Measurements from ENCODE around the gene KCNAB2. TPM values are rescaled to one million over a fixed set of nuclear protein-coding genes. Genes with fewer than 3 reads are reported as not detected.

Gene KCNAB2
- total RNA-seq, 1 experiment from 2014 or later = 10.3 TPM

DNA sequence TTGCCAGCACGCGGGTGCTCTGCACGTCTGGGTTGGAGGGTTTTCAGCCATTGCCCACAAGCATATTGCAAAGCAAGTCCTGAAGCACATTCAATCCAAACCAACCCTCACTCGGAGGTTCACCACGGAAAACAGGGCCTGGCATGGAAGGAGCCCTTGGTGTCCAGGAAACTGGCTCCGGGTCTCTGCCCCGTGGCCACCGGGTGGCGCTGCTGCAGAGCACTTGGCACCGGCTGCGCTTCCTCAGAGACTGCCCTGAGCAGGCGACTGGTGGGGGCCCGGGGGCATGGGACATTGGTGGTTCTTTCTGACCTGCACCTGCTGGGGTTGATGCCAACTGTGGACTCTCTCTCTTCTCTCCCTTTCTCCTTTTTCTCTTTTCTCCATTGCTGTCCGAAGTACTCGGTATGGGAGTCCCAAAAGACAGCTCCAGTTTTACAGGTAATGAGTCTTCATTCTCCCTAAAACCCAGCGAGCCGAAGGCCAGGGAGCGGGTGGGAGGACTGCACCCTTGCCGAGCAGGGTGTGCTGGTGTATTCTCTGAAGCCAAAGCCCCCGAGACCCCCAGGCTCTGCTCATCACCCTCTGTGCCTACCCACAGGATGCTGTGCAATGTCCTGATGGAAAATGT lies 4.1 kb upstream of the KCNAB2 start:
- DNase-seq (ENCODE audit: low spot score) (peak; percentile 82), ATAC-seq (peak; percentile 86)
- H3K4me3 Mint-ChIP-seq = no peak overlapping the region
- no peak for TF ChIP-seq CREB1 (CRISPR knock-in tag; IDR thresholded peaks at IDR 0.05)
- TF ChIP-seq, protein P1, sequence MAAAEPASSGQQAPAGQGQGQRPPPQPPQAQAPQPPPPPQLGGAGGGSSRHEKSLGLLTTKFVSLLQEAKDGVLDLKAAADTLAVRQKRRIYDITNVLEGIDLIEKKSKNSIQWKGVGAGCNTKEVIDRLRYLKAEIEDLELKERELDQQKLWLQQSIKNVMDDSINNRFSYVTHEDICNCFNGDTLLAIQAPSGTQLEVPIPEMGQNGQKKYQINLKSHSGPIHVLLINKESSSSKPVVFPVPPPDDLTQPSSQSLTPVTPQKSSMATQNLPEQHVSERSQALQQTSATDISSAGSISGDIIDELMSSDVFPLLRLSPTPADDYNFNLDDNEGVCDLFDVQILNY (CRISPR knock-in tag; IDR thresholded peaks at IDR 0.05) = no peak
- TF ChIP-seq, protein P2, sequence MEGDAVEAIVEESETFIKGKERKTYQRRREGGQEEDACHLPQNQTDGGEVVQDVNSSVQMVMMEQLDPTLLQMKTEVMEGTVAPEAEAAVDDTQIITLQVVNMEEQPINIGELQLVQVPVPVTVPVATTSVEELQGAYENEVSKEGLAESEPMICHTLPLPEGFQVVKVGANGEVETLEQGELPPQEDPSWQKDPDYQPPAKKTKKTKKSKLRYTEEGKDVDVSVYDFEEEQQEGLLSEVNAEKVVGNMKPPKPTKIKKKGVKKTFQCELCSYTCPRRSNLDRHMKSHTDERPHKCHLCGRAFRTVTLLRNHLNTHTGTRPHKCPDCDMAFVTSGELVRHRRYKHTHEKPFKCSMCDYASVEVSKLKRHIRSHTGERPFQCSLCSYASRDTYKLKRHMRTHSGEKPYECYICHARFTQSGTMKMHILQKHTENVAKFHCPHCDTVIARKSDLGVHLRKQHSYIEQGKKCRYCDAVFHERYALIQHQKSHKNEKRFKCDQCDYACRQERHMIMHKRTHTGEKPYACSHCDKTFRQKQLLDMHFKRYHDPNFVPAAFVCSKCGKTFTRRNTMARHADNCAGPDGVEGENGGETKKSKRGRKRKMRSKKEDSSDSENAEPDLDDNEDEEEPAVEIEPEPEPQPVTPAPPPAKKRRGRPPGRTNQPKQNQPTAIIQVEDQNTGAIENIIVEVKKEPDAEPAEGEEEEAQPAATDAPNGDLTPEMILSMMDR (IDR thresholded peaks at IDR 0.05) = peak; percentile 80
- no peak for TF ChIP-seq FOXJ3 (CRISPR knock-in tag; IDR thresholded peaks at IDR 0.05; ENCODE audit: borderline replicate concordance)
- ChIA-PET POLR2A (no interaction called here), CTCF (interaction anchor here (0.6 to 1.9 kb wide), 24 partner anchors 8 to 863 kb away, joined by 3 to 11 read pairs (median 3); no protein-coding TSS in a partner anchor)
- no peak overlapping the region for H3K27ac Mint-ChIP-seq
- no peaks in the 10 kb centered on the region for H3K9me3 Mint-ChIP-seq
- H3K27me3 Mint-ChIP-seq (ENCODE audit: low read depth) = no peaks in the 10 kb centered on the region
- no peaks in the 10 kb centered on the region for H3K36me3 Mint-ChIP-seq
- peaks cover 7% of the 10 kb centered on the region for H3K4me1 Mint-ChIP-seq

DNA sequence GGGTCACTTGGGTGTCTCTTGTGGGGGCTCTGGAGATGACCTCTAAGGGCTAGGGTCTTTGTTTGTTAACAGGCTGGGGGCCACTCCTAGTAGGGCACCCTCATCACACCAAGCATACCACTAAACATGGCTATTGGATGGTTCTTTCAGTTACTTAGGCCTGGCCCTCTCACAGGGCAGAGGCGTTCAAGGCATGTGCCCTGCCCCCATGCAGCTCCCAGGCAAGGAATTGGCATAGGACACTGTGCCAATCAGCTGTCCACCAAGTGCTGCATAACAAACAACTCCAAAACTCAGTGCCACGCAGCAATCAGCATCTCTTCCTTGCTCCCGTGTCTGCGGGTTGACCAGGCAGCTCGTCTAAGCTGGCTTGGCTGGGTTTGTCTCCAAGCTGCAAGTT lies 2.1 kb upstream of the KCNAB2 start:
- H3K27ac Mint-ChIP-seq = no peak overlapping the region; the same call in 1 of the 2 replicates
- POLR2A ChIA-PET = no interaction called here

More for the DNA sequence above, 2.1 kb upstream of the KCNAB2 start:
- Mint-ChIP-seq H3K36me3 (no peaks in the 10 kb centered on the region), H3K4me3 (no peak overlapping the region), H3K27me3 (ENCODE audit: low read depth) (no peaks in the 10 kb centered on the region), H3K9me3 (no peaks in the 10 kb centered on the region), H3K4me1 (no peaks in the 10 kb centered on the region)
- ATAC-seq = no peak
- CTCF ChIA-PET = interaction anchor here (1.9 to 3.2 kb wide), 3 partner anchors 9 to 10 kb away, joined by 10 to 14 read pairs (median 11); no protein-coding TSS in a partner anchor
- DNase-seq (ENCODE audit: low spot score) = no peak
- no peak for TF ChIP-seq TP53 (CRISPR knock-in tag; IDR thresholded peaks at IDR 0.05)
- TF ChIP-seq, protein P3, sequence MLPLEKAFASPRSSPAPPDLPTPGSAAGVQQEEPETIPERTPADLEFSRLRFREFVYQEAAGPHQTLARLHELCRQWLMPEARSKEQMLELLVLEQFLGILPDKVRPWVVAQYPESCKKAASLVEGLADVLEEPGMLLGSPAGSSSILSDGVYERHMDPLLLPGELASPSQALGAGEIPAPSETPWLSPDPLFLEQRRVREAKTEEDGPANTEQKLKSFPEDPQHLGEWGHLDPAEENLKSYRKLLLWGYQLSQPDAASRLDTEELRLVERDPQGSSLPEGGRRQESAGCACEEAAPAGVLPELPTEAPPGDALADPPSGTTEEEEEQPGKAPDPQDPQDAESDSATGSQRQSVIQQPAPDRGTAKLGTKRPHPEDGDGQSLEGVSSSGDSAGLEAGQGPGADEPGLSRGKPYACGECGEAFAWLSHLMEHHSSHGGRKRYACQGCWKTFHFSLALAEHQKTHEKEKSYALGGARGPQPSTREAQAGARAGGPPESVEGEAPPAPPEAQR (CRISPR knock-in tag; IDR thresholded peaks at IDR 0.05) = no peak
- no peak for TF ChIP-seq IRF2 (CRISPR knock-in tag; IDR thresholded peaks at IDR 0.05; ENCODE audit: borderline replicate concordance, low read depth)
- TF ChIP-seq, protein P4, sequence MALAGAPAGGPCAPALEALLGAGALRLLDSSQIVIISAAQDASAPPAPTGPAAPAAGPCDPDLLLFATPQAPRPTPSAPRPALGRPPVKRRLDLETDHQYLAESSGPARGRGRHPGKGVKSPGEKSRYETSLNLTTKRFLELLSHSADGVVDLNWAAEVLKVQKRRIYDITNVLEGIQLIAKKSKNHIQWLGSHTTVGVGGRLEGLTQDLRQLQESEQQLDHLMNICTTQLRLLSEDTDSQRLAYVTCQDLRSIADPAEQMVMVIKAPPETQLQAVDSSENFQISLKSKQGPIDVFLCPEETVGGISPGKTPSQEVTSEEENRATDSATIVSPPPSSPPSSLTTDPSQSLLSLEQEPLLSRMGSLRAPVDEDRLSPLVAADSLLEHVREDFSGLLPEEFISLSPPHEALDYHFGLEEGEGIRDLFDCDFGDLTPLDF (CRISPR knock-in tag; IDR thresholded peaks at IDR 0.05) = no peak
- TF ChIP-seq ZNF138 (CRISPR knock-in tag; conservative IDR thresholded peaks at IDR 0.05) = no peak
- TF ChIP-seq, protein P5, sequence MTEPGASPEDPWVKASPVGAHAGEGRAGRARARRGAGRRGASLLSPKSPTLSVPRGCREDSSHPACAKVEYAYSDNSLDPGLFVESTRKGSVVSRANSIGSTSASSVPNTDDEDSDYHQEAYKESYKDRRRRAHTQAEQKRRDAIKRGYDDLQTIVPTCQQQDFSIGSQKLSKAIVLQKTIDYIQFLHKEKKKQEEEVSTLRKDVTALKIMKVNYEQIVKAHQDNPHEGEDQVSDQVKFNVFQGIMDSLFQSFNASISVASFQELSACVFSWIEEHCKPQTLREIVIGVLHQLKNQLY (CRISPR knock-in tag; IDR thresholded peaks at IDR 0.05) = no peak
- TF ChIP-seq, protein P6, sequence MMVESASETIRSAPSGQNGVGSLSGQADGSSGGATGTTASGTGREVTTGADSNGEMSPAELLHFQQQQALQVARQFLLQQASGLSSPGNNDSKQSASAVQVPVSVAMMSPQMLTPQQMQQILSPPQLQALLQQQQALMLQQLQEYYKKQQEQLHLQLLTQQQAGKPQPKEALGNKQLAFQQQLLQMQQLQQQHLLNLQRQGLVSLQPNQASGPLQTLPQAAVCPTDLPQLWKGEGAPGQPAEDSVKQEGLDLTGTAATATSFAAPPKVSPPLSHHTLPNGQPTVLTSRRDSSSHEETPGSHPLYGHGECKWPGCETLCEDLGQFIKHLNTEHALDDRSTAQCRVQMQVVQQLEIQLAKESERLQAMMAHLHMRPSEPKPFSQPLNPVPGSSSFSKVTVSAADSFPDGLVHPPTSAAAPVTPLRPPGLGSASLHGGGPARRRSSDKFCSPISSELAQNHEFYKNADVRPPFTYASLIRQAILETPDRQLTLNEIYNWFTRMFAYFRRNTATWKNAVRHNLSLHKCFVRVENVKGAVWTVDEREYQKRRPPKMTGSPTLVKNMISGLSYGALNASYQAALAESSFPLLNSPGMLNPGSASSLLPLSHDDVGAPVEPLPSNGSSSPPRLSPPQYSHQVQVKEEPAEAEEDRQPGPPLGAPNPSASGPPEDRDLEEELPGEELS (CRISPR knock-in tag; IDR thresholded peaks at IDR 0.05) = no peak
- TF ChIP-seq, protein P7, sequence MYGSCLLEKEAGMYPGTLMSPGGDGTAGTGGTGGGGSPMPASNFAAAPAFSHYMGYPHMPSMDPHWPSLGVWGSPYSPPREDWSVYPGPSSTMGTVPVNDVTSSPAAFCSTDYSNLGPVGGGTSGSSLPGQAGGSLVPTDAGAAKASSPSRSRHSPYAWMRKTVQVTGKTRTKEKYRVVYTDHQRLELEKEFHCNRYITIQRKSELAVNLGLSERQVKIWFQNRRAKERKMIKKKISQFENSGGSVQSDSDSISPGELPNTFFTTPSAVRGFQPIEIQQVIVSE (CRISPR knock-in tag; IDR thresholded peaks at IDR 0.05; ENCODE audit: borderline replicate concordance) = no peak
- no peak for TF ChIP-seq ZNF317 (CRISPR knock-in tag; IDR thresholded peaks at IDR 0.05; ENCODE audit: borderline replicate concordance, low read depth)
- TF ChIP-seq, protein P8, sequence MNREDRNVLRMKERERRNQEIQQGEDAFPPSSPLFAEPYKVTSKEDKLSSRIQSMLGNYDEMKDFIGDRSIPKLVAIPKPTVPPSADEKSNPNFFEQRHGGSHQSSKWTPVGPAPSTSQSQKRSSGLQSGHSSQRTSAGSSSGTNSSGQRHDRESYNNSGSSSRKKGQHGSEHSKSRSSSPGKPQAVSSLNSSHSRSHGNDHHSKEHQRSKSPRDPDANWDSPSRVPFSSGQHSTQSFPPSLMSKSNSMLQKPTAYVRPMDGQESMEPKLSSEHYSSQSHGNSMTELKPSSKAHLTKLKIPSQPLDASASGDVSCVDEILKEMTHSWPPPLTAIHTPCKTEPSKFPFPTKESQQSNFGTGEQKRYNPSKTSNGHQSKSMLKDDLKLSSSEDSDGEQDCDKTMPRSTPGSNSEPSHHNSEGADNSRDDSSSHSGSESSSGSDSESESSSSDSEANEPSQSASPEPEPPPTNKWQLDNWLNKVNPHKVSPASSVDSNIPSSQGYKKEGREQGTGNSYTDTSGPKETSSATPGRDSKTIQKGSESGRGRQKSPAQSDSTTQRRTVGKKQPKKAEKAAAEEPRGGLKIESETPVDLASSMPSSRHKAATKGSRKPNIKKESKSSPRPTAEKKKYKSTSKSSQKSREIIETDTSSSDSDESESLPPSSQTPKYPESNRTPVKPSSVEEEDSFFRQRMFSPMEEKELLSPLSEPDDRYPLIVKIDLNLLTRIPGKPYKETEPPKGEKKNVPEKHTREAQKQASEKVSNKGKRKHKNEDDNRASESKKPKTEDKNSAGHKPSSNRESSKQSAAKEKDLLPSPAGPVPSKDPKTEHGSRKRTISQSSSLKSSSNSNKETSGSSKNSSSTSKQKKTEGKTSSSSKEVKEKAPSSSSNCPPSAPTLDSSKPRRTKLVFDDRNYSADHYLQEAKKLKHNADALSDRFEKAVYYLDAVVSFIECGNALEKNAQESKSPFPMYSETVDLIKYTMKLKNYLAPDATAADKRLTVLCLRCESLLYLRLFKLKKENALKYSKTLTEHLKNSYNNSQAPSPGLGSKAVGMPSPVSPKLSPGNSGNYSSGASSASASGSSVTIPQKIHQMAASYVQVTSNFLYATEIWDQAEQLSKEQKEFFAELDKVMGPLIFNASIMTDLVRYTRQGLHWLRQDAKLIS (CRISPR knock-in tag; IDR thresholded peaks at IDR 0.05; ENCODE audit: borderline replicate concordance) = no peak
- no peak for TF ChIP-seq FOXJ3 (CRISPR knock-in tag; IDR thresholded peaks at IDR 0.05; ENCODE audit: borderline replicate concordance)
- no peak for TF ChIP-seq CREM (CRISPR knock-in tag; IDR thresholded peaks at IDR 0.05)
- TF ChIP-seq, protein P9, sequence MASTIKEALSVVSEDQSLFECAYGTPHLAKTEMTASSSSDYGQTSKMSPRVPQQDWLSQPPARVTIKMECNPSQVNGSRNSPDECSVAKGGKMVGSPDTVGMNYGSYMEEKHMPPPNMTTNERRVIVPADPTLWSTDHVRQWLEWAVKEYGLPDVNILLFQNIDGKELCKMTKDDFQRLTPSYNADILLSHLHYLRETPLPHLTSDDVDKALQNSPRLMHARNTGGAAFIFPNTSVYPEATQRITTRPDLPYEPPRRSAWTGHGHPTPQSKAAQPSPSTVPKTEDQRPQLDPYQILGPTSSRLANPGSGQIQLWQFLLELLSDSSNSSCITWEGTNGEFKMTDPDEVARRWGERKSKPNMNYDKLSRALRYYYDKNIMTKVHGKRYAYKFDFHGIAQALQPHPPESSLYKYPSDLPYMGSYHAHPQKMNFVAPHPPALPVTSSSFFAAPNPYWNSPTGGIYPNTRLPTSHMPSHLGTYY (CRISPR knock-in tag; IDR thresholded peaks at IDR 0.05) = no peak

All from WTC11 (cell line).